GM21423 (cell line): Measurements from ENCODE around the gene DHX15.

Experiments used
- ATAC-seq: cut with Tn5 transposase; IDR thresholded peaks from one replicate; pipeline ENCODE4 v1.9.1; 2021; ENCODE audit warnings: mild to moderate bottlenecking, moderate library complexity; ENCODE audit not compliant: unreplicated experiment

The DHX15 gene

GRCh38 chr4:24584211-24584850 is at the start of gene DHX15:
Gene DHX15, minus strand, starts transcription at chr4:24584554. Its CDS starts 161 bp downstream, at chr4:24584393.
- ATAC-seq: peak; percentile 90

- no peak for ATAC-seq
Observed at GRCh38 chr4:24632011-24632410, 47.7 kb upstream of the DHX15 start.

GRCh38 chr4:24630937-24631336 is 46.6 kb upstream of the DHX15 start:
- no peak for ATAC-seq

GRCh38 chr4:24625091-24625490 is 40.7 kb upstream of the DHX15 start:
- no peak for ATAC-seq

GRCh38 chr4:24624381-24624780 is 40.0 kb upstream of the DHX15 start:
- no peak for ATAC-seq

GRCh38 chr4:24622146-24622834 is 37.9 kb upstream of the DHX15 start:
- ATAC-seq: no peak

- ATAC-seq: no peak
Observed at GRCh38 chr4:24615977-24616376, 31.6 kb upstream of the DHX15 start.

GRCh38 chr4:24614881-24615280 is 30.5 kb upstream of the DHX15 start:
- no peak for ATAC-seq

- ATAC-seq: no peak
Observed at GRCh38 chr4:24613502-24613901, 29.1 kb upstream of the DHX15 start.

GRCh38 chr4:24611575-24611974 is 27.2 kb upstream of the DHX15 start:
- ATAC-seq: no peak

- no peak for ATAC-seq
Observed at GRCh38 chr4:24607334-24607733, 23.0 kb upstream of the DHX15 start.

- no peak for ATAC-seq
Observed at GRCh38 chr4:24605216-24605615, 20.9 kb upstream of the DHX15 start.

- no peak for ATAC-seq
Observed at GRCh38 chr4:24604558-24605214, 20.3 kb upstream of the DHX15 start.

- ATAC-seq: no peak
Observed at GRCh38 chr4:24603343-24603742, 19.0 kb upstream of the DHX15 start.

GRCh38 chr4:24601121-24601520 is 16.8 kb upstream of the DHX15 start:
- ATAC-seq: no peak

GRCh38 chr4:24599275-24599674 is 14.9 kb upstream of the DHX15 start:
- ATAC-seq: no peak

GRCh38 chr4:24598025-24598424 is 13.7 kb upstream of the DHX15 start:
- ATAC-seq: no peak

GRCh38 chr4:24595659-24596058 is 11.3 kb upstream of the DHX15 start:
- no peak for ATAC-seq

GRCh38 chr4:24594887-24595286 is 10.5 kb upstream of the DHX15 start:
- no peak for ATAC-seq

- ATAC-seq: peak; percentile 42
Observed at GRCh38 chr4:24589448-24589847, 5.1 kb upstream of the DHX15 start.

- ATAC-seq: no peak
Observed at GRCh38 chr4:24588216-24588954, 4.0 kb upstream of the DHX15 start.
